NCI-H748 (cell line): Measurements from ENCODE around the gene C3orf20.

Source experiments
- DNase-seq: peaks from one replicate; lab custom pipeline; 2025; ENCODE audit not compliant: unreplicated experiment; lab: John Stamatoyannopoulos, UW

Gene C3orf20

GRCh38 chr3:14698601-14699244 lies 23.8 kb downstream of the C3orf20 start:
- no peak for DNase-seq

- DNase-seq = no peak
Measured at GRCh38 chr3:14699643-14700042, 24.7 kb downstream of the C3orf20 start.

GRCh38 chr3:14700891-14701290 lies 25.9 kb downstream of the C3orf20 start:
- DNase-seq = no peak

- no peak for DNase-seq
Measured at GRCh38 chr3:14701676-14702075, 26.7 kb downstream of the C3orf20 start.

- DNase-seq = no peak
Measured at GRCh38 chr3:14703128-14703750, 28.3 kb downstream of the C3orf20 start.

GRCh38 chr3:14703791-14704190 lies 28.9 kb downstream of the C3orf20 start:
- DNase-seq = no peak

- no peak for DNase-seq
Measured at GRCh38 chr3:14706096-14706495, 31.2 kb downstream of the C3orf20 start.

- DNase-seq = no peak
Measured at GRCh38 chr3:14716591-14716990, 41.6 kb downstream of the C3orf20 start.

GRCh38 chr3:14717307-14717706 lies 42.4 kb downstream of the C3orf20 start:
- no peak for DNase-seq

- no peak for DNase-seq
Measured at GRCh38 chr3:14718539-14718938, 43.6 kb downstream of the C3orf20 start.

GRCh38 chr3:14719006-14719405 lies 44.1 kb downstream of the C3orf20 start:
- DNase-seq = no peak

GRCh38 chr3:14721126-14721864 lies 46.4 kb downstream of the C3orf20 start:
- DNase-seq = no peak

GRCh38 chr3:14725013-14725412 lies 50.1 kb downstream of the C3orf20 start:
- no peak for DNase-seq

GRCh38 chr3:14725564-14726440 lies 50.9 kb downstream of the C3orf20 start:
- no peak for DNase-seq

- DNase-seq = no peak
Measured at GRCh38 chr3:14726441-14726780, 51.5 kb downstream of the C3orf20 start.

- no peak for DNase-seq
Measured at GRCh38 chr3:14728113-14728512, 53.2 kb downstream of the C3orf20 start.

GRCh38 chr3:14730703-14731382 lies 55.9 kb downstream of the C3orf20 start:
- DNase-seq = no peak

GRCh38 chr3:14740983-14741382 lies 66.0 kb downstream of the C3orf20 start:
- DNase-seq = no peak

GRCh38 chr3:14741510-14741909 lies 66.6 kb downstream of the C3orf20 start:
- DNase-seq = no peak

GRCh38 chr3:14744556-14744955 lies 69.6 kb downstream of the C3orf20 start:
- no peak for DNase-seq

GRCh38 chr3:14750650-14751049 lies 75.7 kb downstream of the C3orf20 start:
- DNase-seq = no peak
